Lower leg skin (tissue), 4 donors: ENCODE data around the gene MBOAT2. TPM values are rescaled to one million over a fixed set of nuclear protein-coding genes. Genes with fewer than 3 reads are reported as not detected.

Experiments
- DNase-seq, 2 donors: peaks; one replicate each; pipeline ENCODE4 v3.0.0-alpha.2; 2019; ENCODE audit warnings: low spot score in 2 of 2
- H3K4me3 ChIP-seq: fragments of 200-600 bp; sonication (generic); 2 replicates; pipeline ENCODE4 v1.5.1; 2017; ENCODE audit warnings: mild to moderate bottlenecking, low read depth; ENCODE audit not compliant: poor library complexity, severe bottlenecking
- POLR2A ChIP-seq, 2 donors: fragments of 450-650 bp; IDR thresholded peaks; one replicate each; pipeline ENCODE4 v1.6.1; 2016 to 2017; ENCODE audit warnings: antibody characterized with exemption in 2 of 2, mild to moderate bottlenecking in 1 of 2, moderate library complexity in 1 of 2
- WGBS, 2 donors: methylation state at CpG; one replicate each; pipeline ENCODE4 v1.1.5; 2018; 5-methylcytosine and 5-hydroxymethylcytosine counted together
- intact Hi-C: fragments of 100-400 bp; cut with DNase I; formaldehyde crosslinking; loops from one replicate; pipeline ENCODE4 v1.15.0; 2023; ENCODE audit warnings: low total_unique reads
- total RNA-seq, 4 donors: library from RNA; depleted of rRNA; stranded (reverse); fragments of >200 nt; gene quantifications; one replicate each; pipeline ENCODE4 v1.1.0, GENCODE V29; 2016
- TF ChIP-seq, protein P1 (sequence below), 3 donors: fragments of 450-650 bp; IDR thresholded peaks; one replicate each; pipeline ENCODE4 v1.5.1; 2016; ENCODE audit warnings: antibody characterized with exemption in 3 of 3, mild to moderate bottlenecking in 3 of 3, moderate library complexity in 2 of 3

Gene MBOAT2
- total RNA-seq, 4 donors from 2014 or later = 47.2 to 92.3 (median 76.4) TPM

DNA sequence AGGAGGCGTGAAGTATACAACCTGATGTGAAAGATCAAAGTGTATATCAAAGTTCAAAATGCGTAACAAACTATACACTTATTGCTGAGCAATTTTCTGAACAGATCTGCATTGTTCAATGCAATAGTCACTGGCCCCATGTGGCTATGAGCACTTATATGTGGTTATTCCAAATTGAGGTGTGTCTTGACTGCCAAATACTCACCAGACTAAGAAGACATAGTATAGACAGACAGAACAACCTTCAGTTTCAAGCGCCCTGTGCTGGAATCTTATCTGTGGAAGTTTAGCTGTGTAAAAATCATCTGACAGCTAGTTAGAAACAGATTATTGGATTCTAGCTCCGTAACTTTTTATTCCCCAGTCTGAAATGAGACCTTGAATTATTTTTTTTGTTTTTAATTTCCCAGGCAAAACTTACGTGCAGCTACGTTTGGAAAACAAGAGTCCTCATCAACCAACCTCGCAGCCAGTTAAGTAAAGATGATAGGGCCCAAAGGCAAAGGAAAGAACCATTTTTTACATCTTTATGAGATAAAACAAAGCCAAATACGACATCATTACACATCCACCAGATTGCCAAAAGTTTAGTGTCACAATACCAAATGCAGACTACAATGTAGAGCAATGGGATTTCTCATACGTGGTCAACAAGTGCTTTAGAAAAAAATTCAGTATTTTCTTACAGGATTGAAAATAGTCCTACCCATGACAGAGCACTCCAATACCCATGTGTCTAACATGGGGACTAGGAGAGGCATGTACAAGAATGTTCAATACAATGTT is 37.2 kb downstream of the MBOAT2 start:
- intact Hi-C loops = no loop called here
- DNase-seq = no peak
- WGBS, 2 donors = 80 to 83% methylated on average over 9 of the region's 9 CpGs
- H3K4me3 ChIP-seq = no peak overlapping the region
- TF ChIP-seq POLR2A (IDR thresholded peaks at IDR 0.05) = no peak

DNA sequence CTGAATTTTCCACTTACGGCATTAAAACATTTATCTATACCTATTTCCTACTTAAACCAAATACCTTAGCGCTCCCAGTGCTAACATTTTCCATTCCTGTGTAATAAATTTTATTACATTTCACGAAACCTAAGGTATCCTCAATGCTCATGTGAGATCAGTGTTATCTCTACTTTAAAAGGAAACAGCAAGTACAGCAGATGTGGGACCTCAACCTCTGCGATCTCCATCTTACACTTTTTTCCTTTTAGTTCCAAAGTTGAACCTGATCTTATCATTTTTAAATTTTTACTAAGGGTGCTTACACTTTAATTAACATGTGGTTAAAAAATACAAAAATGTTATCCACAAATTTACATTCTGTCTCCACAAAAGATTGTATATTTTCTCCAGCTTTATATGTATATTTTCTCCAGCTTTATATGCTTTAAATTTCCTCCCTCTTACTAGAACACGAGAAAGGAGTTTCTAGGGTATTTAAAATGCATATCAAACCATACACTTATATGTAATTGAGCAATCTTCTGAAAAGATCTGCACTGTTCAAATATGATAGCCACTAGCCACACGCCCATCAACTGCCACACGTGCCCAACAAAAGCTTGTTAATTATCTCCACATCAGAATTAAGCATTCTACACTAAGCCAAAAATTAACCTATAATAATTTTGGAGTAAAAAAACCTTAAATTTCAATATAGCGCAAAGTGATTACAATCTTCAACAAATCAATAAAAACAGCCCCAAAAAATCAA is 38.1 kb downstream of the MBOAT2 start:
- no peak for TF ChIP-seq POLR2A (IDR thresholded peaks at IDR 0.05)
- TF ChIP-seq, protein P1, sequence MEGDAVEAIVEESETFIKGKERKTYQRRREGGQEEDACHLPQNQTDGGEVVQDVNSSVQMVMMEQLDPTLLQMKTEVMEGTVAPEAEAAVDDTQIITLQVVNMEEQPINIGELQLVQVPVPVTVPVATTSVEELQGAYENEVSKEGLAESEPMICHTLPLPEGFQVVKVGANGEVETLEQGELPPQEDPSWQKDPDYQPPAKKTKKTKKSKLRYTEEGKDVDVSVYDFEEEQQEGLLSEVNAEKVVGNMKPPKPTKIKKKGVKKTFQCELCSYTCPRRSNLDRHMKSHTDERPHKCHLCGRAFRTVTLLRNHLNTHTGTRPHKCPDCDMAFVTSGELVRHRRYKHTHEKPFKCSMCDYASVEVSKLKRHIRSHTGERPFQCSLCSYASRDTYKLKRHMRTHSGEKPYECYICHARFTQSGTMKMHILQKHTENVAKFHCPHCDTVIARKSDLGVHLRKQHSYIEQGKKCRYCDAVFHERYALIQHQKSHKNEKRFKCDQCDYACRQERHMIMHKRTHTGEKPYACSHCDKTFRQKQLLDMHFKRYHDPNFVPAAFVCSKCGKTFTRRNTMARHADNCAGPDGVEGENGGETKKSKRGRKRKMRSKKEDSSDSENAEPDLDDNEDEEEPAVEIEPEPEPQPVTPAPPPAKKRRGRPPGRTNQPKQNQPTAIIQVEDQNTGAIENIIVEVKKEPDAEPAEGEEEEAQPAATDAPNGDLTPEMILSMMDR (IDR thresholded peaks at IDR 0.05) = no peak
- DNase-seq = no peak
- no peak overlapping the region for H3K4me3 ChIP-seq
- WGBS, 2 donors = 80 to 82% methylated on average over 8 of the region's 8 CpGs
- intact Hi-C loops = no loop called here

DNA sequence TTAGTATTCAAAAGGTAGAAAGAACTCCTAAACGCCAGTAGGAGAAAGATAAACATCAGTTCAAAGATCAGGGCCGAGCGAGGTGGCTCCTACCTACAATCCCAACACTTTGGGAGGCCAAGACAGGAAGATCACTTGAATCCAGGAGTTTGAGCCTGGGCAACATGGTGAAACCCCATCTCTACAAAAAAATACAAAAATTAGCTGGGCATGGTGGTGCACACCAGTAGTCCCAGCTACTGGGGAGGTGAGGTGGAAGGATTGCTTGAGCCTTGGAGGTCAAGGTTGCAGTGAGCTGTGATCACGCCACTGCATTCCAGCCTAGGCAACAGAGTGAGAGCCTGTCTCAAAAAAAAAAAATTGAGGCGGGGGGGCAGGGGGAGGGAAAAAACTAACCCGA is 40.6 kb downstream of the MBOAT2 start:
- WGBS, 2 donors = 93 to 94% methylated on average over 6 of the region's 6 CpGs
- no peak overlapping the region for H3K4me3 ChIP-seq
- TF ChIP-seq, protein P1 (IDR thresholded peaks at IDR 0.05) = no peak
- TF ChIP-seq POLR2A (IDR thresholded peaks at IDR 0.05) = no peak
- DNase-seq = no peak
- intact Hi-C loops = no loop called here

DNA sequence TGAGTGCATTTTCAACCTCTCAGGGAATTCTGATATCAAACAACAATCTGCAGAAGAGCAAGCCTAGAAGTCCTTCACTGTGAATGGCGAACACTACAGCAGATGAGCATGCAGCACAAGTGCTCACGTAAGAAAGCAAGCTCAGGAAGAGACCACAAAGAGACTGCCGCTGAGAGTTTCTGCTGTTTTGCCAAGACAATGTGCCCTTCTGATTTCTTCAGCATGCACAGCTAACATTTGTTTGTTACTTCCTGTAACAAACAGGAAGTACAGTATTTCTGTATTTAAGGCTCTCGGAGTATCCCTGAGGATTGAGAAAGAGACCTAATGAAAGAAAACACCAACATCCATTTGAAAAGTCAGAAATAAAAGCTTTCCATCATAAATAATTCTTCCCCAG is 45.9 kb downstream of the MBOAT2 start:
- intact Hi-C loops = no loop called here
- TF ChIP-seq, protein P1 (IDR thresholded peaks at IDR 0.05) = no peak
- WGBS, 2 donors = 63 to 70% methylated on average over 4 of the region's 4 CpGs
- no peak overlapping the region for H3K4me3 ChIP-seq
- DNase-seq = no peak

DNA sequence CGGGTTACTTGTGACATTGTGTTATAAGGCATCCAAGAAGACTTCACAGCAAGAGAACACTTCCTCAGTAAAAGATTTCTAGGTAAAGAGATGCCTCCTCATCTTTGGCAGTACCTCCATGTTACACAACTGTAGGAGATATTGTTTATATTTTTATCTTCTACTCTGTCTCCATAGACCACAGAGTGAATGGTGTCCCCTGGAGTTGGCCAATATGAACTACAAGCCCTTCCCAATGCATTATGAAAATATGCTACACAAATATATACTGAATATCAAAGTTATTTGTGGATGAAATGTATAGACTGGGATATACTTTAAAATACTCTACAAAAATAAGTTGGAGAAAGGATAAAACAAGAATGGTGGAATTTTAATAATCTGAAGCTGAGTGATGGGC is 46.7 kb downstream of the MBOAT2 start:
- 94 to 96% methylated on average over 1 of the region's 1 CpG for WGBS, 2 donors
- TF ChIP-seq POLR2A (IDR thresholded peaks at IDR 0.05) = no peak
- TF ChIP-seq, protein P1 (IDR thresholded peaks at IDR 0.05) = no peak
- no peak overlapping the region for H3K4me3 ChIP-seq
- intact Hi-C loops = no loop called here
- DNase-seq = no peak

DNA sequence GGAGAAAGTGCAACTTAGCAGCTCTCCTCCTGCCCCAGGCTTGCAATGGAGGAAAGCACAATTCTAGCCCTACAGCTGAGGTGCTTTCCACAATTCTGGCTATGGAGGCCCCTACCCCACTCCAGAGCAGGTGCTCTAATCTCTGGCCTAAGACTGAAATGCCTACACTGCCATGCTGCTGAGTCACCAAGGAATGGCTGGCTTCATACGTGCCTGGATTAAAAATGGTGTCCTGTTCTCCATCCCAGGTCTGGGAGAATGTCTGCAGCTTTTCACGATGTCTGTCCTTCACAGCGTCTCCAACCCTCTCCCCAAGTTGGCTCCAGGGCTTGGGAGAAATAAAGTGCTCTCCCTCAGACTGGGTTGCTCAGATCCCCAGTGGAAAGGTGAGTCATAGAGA is 48.5 kb downstream of the MBOAT2 start:
- no peak overlapping the region for H3K4me3 ChIP-seq
- no peak for DNase-seq
- no peak for TF ChIP-seq POLR2A (IDR thresholded peaks at IDR 0.05)
- TF ChIP-seq, protein P1 (IDR thresholded peaks at IDR 0.05) = no peak
- WGBS, 2 donors = 97 to 98% methylated on average over 3 of the region's 3 CpGs
- intact Hi-C loops = no loop called here
